ENCODE data around the gene CFAP61. TPM values are rescaled to one million over a fixed set of nuclear protein-coding genes. Genes with fewer than 3 reads are reported as not detected.

Gene CFAP61
- total RNA-seq, 1 donor from 2014 or later = 2.6 TPM

DNA sequence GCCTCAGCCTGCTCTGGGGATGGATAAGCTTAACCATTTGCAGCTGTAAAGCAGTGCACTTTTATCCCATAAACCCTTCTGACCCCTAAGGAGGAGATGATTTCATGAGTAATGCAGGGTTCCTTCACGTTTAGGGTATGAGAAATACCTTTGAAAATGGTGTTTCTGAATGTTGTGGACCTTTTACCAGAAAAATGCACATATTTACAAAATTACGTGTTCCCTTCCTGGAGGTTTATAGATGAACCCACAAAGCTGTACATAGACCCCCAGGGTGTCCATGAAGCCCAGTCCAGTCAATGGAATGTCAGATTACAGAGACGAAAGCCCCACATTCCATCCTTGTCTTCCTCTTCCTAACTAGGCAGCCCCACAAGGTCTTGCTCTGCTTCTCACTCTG, 237.0 kb downstream of the CFAP61 start:
- Mint-ChIP-seq H3K36me3 (ENCODE audit: insufficient read depth) (no peaks in the 10 kb centered on the region), H3K27me3 (peaks cover 6% of the 10 kb centered on the region), H3K4me1 (ENCODE audit: low read depth) (no peaks in the 10 kb centered on the region), H3K27ac (no peak overlapping the region), H3K9me3 (ENCODE audit: low read depth) (no peaks in the 10 kb centered on the region), H3K4me3 (ENCODE audit: low read depth) (no peak overlapping the region)
- DNase-seq (ENCODE audit: low spot score, unreplicated experiment) = no peak
- TF ChIP-seq CTCF (IDR thresholded peaks at IDR 0.05; ENCODE audit: unreplicated experiment) = no peak

DNA sequence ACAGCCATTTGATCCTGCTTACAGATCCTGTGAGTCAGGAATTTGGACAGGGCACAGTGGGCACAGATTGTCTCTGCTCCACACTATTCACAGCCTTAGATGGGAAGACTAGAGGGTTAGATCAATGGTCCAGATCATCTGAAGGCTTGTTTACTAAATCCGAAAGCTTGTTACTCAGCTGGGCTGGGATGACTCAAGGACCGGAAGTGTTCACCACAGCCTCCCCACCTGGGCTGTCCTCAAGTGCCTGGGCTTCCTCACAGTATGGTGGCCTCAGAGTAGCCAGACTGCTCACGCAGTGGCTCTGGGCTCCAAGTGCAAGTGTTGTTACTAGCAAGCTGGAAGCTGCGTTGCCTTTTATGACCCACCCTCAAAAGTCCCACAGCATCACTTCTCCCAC, 240.1 kb downstream of the CFAP61 start:
- Mint-ChIP-seq H3K9me3 (ENCODE audit: low read depth) (no peaks in the 10 kb centered on the region), H3K4me3 (ENCODE audit: low read depth) (no peak overlapping the region), H3K27me3 (no peaks in the 10 kb centered on the region), H3K36me3 (ENCODE audit: insufficient read depth) (no peaks in the 10 kb centered on the region), H3K4me1 (ENCODE audit: low read depth) (peaks cover 7% of the 10 kb centered on the region), H3K27ac (no peak overlapping the region)
- TF ChIP-seq CTCF (IDR thresholded peaks at IDR 0.05; ENCODE audit: unreplicated experiment) = no peak
- DNase-seq (ENCODE audit: low spot score, unreplicated experiment) = no peak

GRCh38 chr20:20293141-20293540, 240.8 kb downstream of the CFAP61 start:
- Mint-ChIP-seq H3K27me3 (no peaks in the 10 kb centered on the region), H3K4me3 (ENCODE audit: low read depth) (no peak overlapping the region), H3K4me1 (ENCODE audit: low read depth) (peaks cover 9% of the 10 kb centered on the region), H3K9me3 (ENCODE audit: low read depth) (no peaks in the 10 kb centered on the region), H3K27ac (no peak overlapping the region), H3K36me3 (ENCODE audit: insufficient read depth) (no peaks in the 10 kb centered on the region)
- no peak for TF ChIP-seq CTCF (IDR thresholded peaks at IDR 0.05; ENCODE audit: unreplicated experiment)
- no peak for DNase-seq (ENCODE audit: low spot score, unreplicated experiment)

DNA sequence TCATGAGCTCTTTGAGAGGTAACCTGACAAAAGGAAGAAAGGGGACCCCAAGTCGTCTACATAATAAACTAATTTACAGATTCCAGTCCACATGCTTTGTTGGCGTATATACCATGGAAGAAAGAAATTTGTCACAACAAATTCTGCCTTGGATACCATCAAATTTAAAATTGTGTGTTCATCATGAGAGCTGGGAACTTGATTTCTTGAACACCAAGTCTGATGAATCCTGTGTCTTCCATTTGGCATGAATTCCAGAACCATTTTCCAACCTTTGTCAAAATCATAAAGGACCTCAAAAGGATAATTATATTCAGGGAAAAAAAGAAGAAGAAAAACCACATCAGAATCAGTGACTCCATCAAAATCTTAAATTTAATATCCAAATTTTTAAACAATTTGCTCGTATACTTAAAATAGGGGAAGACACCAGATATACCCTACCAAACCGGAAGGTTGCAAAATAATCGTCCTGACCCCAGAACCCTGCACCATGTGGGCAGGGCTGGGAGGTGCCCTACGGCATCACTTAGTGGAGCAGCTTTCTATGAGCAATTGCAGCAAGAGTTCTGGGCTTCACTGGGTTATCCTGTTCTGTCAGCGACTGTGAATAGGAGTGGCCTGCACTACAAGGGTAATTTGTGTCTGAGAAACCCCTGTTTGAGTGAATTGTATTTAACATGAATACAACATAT, 241.5 kb downstream of the CFAP61 start:
- Mint-ChIP-seq H3K4me3 (ENCODE audit: low read depth) (no peak overlapping the region), H3K27ac (no peak overlapping the region), H3K9me3 (ENCODE audit: low read depth) (no peaks in the 10 kb centered on the region), H3K4me1 (ENCODE audit: low read depth) (peaks cover 9% of the 10 kb centered on the region), H3K27me3 (no peaks in the 10 kb centered on the region), H3K36me3 (ENCODE audit: insufficient read depth) (no peaks in the 10 kb centered on the region)
- TF ChIP-seq CTCF (IDR thresholded peaks at IDR 0.05; ENCODE audit: unreplicated experiment) = no peak
- no peak for DNase-seq (ENCODE audit: low spot score, unreplicated experiment)

DNA sequence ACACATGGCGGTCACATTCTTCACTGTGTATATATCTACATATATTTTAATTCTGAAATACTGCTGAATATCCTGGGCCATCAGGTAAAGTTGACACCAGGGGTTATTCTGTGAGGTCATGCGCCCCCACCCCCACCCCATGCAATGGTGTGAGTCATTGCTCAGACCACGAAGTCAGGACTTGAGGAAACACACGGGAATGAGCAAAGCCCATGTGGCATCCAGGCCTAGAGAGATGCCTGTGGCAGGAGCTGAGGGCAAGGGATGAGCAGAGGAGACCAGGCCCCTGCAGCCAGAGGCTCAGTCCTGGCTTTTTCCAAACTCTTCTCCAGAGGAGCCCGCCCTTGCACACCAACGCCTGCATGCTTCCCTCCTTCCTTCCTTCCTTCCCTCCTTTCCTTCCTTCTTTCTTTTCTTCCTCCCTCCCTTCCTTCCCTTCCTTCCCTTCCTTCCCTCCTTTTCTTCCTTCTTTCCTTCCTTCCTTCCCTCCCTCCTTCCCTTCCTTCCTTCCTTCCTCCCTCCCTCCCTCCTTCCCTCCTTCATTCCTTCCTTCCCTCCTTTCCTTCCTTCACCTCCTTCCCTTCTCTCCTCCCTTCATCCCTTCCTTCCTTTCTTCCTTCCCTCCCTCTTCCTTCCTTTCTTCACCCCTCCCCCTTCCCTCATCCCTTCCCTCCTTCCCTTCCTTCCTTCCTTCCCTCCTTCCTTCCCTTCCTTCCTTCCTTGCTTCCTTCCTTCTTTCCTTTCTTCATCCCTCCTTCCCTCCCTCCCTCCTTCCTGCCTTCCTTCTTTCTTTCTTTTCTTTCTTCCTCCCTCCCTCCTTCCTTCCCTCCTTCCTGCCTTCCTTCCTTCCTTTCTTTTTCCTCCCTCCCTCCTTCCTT, 243.5 kb downstream of the CFAP61 start:
- no peak overlapping the region for H3K27ac Mint-ChIP-seq
- DNase-seq (ENCODE audit: low spot score, unreplicated experiment) = no peak
- H3K4me3 Mint-ChIP-seq (ENCODE audit: low read depth) = no peak overlapping the region
- no peaks in the 10 kb centered on the region for H3K9me3 Mint-ChIP-seq (ENCODE audit: low read depth)
- no peak for TF ChIP-seq CTCF (IDR thresholded peaks at IDR 0.05; ENCODE audit: unreplicated experiment)
- no peaks in the 10 kb centered on the region for H3K27me3 Mint-ChIP-seq
- H3K4me1 Mint-ChIP-seq (ENCODE audit: low read depth) = peaks cover 9% of the 10 kb centered on the region
- no peaks in the 10 kb centered on the region for H3K36me3 Mint-ChIP-seq (ENCODE audit: insufficient read depth)

All from progenitor cell of endocrine pancreas (in vitro differentiated cells).